M059J (cell line): ENCODE data around the gene FAM120B. TPM values are rescaled to one million over a fixed set of nuclear protein-coding genes. Genes with fewer than 3 reads are reported as not detected.

ENCODE experiments used
- DNase-seq: peaks from one replicate; pipeline ENCODE4 v3.0.0-alpha.2; 2012; ENCODE audit warnings: low read depth
- total RNA-seq: library from RNA; depleted of rRNA; stranded (reverse); fragments of >200 nt; shearing (Covaris generic); gene quantifications from 2 replicates; pipeline ENCODE4 v1.2.3, GENCODE V29; 2014

Gene FAM120B
- total RNA-seq, 1 experiment from 2014 or later = 16.1 TPM

DNA sequence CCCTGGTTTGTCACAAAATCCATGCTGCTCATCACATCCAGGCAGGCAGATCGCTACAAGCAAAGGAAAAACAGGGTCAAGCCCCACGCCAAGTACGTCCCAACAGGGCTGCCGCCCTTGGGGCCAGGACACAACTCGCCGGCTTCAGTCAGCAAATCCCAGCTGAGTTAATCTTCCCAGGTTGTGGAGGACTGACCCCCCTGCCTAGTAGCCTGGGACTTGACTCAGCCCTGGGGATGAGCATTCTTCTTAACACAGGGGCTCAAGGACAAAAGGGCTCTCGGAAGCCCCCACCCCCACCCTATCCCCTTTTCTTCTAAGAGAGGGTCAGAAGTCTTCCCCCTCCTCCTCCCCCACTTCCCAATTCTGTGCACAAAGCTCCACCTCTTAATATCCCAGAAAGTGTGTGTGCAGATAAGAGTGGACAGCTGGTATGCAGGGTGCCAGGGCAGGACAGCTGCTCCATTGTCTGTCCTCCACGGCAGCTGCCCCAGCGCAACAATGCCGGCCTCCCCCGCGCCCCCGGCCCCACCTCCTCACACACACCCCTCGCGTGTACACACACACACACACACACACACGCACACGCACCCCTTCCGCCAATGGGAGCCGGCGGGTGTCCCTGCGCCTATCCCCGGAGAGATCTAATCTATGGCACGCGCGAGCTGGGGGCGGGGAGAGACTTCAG, 20.2 kb upstream of the FAM120B start:
- no peak for DNase-seq

DNA sequence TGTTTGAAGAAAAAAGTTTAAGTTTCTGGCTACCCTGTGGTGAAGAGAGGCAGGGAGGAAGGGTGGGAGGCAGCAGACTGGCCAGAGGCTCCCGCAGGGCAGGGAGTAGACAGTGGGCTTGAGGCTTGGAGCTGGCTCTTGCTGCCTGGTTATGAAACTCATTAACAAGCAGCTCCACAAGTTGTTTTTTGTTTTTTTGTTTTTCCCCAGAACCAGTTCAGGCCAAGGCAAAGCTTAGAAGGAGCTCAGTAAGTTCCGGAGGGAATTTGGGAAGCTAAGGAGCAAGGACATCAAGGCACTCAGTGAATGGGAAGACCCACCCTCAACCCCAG, 19.7 kb upstream of the FAM120B start:
- no peak for DNase-seq

DNA sequence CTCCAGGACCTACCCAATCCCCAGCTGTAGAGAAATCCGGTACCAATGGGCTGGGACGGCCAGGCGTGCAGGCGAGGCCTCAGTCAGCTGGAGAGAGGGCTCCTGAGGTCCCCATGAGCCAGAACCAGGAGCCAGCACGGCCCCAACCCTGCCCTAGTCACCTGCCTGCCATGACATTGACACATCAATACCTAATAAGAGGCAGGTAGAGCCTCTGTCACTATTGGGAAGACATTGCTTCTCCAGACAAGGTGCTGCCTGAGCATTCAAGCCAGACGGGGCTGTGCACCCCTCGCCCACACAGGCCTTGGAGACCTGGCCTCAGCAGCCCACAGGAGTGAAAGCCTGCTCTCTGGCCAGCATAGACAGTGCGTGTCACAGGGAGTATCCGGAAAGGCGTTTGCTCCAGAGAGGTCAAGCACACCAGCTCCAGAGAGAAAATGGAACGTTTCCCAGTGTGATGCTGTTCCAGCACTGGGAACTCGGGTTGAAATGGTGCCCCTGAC, 19.1 kb upstream of the FAM120B start:
- DNase-seq = no peak

DNA sequence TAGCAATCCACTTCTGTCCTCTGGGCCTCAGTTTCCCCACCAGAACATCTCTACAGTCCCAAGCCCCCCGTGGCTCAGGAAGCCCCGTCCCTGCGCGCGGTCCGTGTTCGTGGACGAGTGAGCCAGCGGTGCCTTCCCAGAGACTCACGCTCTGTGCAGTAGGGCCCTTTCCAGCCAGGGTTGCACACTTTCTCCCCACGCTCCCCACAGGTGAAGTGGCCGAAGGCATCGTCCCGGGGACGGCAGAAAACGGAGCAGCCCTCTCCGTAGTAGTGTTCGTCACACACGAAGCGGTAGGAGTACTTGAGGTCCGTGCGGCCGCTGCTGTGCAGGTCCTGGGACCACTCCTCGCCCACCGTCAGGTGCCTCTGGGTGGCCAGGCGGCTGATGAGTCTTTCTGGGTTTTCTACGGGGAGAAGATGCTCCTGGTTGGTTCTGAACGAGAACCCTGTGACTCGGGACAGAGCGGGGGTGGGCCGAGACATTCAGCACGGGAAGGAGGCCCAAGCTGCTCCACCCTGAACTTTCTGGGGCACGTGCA, 18.4 kb upstream of the FAM120B start:
- DNase-seq = no peak

DNA sequence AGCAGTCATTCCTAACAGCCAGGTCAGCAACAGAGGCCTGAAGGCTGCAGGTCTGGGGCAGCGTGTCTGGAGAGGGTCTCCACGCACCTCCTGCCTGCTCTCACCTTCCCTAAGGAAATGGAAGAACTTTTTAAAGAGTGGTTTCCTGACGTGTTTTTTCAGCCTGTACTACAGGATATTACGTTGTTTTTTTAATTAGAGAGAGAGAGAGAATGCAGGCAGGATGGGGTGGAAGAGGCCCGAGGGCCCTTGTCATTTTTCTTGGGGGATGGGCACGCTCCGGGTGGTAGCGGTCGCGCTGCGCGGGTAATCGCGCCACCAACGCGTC, 17.7 kb upstream of the FAM120B start:
- DNase-seq = no peak

DNA sequence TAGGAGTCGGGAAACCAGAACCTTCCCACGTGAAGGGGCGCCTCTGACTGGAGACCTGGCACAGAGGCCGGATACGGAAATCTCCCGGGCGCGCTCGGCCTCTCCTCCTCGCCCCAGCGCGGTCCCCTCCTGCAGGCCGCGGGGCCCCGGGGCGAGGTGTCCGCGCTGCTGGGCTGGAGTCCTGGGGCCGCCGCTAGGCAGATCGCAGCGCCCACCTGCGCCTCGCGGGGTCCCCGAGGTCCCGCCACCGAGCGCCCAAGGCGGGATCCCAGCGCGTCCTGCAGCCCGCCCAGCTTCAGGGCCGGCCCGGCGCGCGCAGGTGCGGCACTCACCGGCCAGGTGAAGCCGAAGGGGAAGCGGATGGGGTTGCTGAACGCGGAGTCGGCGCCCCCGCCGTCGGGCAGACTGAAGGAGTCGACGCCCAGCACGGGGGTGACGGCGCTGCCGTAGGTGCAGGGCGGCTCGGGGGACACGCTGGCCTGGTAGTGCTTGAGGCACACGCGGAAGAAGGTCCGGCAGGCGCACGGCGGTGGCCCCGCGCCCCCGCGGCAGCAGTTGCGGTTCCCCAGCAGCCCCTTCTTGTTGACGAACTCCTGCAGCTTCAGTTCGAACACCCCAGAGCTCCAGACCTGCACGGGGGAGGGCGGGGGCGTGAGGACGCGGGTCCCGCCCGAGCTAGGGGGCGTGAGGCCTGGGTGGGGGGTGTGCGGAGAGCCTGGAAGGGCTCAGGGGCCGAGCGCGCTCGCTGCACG, 17.2 kb upstream of the FAM120B start:
- no peak for DNase-seq

DNA sequence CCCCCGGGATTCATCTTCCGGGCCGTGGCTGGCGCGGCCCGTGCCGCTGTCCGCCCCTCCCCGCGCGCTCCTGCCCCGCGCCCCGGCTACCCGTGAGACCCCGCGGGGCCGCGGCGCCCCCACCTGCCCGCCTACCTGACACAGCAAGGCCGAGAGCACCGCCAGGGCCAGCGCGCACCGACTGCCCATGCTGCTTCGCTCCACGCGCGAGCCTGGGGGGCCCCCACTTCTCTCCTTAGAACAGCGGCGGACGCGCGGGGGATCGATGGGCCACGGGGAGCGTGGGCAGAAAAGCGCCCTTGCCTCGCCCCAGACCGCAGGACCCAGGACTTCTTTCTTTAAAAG, 16.6 kb upstream of the FAM120B start:
- no peak for DNase-seq

DNA sequence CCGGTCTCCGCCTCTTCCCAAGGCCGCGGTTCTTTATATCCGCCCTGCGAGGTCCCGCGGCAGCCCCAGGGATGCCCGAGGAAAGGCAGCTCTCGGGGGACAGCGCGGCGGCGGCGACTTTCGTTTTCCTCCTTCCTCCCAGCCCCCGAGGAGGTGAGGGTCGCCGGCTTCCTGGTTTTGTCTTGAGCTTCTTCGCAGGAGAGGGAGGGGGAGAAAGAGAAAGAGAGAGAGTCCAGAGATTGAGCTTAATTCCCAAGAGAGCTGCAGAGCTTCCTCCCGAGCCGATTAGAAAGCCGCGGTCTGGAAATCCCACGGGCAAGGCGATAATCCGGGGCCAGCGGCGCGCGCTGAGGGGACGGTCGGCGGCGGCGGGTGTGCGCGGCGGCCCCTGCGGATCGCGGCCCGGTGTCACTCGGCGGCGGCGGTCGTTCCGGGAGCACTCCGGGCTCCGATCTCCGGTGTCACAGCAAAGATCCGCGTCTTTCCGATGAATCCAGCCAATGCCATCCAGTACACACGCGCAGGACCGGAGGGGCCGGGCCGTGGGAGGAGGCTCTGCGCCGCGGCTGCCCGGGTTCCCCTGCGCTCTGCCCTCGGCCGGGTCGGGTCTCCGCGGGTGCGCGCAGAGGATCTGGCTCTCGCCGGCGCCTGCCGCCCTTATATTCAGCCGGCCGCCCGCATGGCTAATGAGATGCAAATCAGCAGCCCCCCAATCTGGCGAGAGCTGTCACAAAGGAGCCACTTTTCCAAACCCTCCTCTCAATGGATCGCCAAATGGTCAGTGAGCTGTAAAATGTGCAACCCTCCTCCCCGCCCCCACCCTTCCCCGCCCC, 16.0 kb upstream of the FAM120B start, which contains the start of gene DLL1:
DLL1 (minus strand) TSS at position 783 of the 833 bp plus-strand sequence. CDS start 939 bp downstream, outside the sequence.
- DNase-seq = peak; percentile 38

DNA sequence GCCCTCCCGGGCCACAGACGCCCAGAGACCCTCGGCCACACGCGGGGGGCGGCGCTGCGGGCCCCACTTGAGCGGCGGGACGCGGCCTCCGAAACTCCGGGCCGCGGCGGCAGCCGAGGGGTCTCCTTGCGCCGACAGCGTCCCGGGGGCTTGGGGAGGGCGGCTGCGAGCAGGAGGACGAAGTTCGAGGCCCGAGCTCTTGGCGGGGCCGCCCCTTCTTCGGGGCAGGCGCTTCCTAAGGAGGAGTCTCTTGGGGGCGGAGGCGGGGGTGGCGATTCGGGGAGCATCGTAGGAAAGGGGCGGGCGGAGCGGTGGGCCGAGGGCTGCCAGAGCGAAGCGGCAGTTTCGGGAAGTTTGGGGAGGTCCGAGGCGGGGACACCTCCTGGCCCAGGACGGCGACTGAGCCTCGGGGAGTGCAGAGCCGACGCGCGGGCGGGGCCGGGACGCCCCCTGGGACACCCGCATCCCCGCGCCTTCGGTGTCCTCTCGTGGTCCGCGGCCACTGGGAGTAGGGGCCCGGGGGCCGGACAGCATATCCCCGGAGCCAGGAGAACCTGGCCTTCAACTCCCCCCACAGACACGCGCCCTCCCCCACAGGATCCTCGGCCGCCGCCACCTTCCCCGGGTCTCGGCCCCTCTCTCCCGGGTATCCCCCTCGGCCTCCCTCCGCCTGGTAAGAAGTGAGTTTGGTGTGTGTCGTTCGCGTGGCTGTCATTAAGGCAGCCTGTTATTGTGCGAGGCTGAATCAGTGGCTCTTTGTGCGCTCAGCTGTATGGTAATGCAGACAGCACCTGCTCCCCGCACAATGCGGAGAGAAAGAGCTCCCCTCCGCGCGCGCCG, 15.1 kb upstream of the FAM120B start:
- DNase-seq = peak; percentile 42

DNA sequence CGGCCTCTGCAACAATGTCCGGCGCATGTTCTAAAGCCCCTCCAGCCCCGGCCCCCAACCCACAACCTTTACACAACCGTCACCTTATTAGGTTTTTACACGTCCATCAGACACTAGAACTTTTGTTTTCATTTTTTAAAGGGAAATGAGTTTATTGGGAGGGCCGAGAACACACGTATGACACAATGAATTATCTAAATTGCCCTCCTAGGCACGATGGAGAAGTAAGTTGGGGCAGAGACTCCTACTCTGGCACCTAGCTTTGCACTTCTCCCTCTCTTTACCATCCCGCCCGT, 14.5 kb upstream of the FAM120B start:
- DNase-seq = no peak

DNA sequence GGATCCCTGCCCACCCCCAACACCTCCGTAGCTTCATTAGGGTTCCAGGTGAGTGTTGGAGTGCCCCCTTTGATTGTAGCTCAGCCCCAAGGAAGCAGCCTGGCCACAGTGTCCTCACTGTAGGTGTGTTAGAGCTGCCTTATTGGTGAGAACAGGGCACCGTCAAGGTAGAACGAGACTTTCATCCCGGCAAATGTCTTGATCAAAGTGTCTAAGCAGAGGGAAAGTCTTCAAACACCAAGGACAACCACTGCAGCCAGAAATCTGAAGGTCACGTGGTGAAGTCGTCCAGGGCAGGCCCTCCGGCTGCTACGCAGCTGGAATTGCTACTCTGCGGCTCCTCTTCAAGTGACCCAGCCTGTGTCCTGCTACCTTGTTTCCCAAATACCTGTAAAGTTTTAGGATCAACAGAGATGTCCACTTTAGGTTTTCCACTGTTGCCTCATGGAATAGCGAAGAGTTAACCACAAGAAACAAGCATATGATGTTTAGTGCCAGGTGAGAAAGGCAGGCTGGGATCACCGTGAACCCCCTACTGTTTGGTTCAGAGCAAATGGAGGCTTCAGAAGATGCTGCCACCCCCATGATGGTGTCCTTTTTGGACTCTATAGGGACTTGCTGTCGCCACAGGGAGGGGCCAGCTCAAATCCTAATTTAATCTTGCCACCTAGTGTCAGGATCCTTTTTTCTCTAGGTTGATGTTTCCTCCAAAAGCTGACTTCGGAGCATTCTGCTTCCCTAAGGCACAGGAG, 14.0 kb upstream of the FAM120B start:
- peak; percentile 39 for DNase-seq

DNA sequence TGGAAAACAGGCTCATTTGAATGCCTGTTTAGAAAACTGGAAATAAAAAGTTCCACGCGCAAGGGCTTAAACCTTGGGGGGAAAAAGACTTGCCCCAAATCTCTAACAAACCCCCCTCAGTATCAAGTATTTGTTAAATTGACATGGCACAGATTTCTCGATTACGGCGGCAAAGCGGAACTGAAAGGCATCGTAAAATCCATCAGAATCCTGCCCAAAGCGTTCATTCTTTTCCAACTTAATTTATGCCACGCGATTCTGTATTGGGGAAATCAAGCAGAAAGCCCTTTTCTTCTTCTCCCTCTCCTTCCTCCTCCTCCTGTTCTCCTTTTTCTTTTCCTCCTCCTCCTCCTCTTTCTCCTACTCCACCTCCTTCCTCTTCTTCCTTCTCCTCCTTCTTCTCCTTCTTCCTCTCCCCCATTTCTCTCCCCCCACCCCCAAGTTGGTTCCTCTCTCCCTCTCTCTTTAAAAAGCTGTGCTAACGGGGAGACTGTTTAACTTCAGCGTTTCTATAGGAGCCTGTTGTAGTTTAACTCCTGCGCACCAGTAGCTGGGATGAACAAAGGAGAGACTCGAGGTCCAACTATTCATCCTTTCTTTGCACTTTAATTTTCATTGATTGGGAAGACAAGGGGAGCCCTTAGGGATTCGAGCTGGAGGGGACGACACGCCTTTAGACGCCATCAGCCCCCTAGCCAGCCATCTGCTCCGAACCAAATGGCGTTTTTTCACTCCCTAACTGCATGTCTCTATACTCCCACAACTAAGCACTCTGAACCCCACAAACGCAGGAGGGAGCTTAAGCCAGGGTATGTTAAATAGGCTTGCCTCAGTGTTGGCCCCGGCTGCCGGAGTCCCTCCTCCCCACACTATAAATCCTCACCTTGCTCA, 13.0 kb upstream of the FAM120B start:
- no peak for DNase-seq

DNA sequence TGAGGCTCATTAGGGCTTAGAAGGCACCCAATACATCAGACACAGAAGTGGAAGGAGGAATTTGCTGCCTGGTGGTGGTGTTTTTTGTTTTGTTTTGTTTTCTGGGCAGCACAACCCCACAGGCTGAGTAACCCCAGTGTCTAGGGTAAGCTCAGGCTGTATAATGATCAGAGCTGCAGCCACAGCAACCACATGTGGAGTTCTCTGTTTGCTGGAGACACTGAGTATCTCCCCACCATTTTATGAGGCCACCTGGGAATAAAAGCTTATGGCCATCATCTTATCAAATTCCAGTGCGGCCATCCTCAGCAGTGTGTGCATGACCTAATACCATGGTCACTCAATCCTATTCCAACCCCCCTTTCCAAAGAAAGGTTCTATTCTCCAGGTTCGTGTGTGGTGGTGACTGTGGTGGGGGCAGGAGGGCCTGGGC, 12.2 kb upstream of the FAM120B start:
- no peak for DNase-seq

DNA sequence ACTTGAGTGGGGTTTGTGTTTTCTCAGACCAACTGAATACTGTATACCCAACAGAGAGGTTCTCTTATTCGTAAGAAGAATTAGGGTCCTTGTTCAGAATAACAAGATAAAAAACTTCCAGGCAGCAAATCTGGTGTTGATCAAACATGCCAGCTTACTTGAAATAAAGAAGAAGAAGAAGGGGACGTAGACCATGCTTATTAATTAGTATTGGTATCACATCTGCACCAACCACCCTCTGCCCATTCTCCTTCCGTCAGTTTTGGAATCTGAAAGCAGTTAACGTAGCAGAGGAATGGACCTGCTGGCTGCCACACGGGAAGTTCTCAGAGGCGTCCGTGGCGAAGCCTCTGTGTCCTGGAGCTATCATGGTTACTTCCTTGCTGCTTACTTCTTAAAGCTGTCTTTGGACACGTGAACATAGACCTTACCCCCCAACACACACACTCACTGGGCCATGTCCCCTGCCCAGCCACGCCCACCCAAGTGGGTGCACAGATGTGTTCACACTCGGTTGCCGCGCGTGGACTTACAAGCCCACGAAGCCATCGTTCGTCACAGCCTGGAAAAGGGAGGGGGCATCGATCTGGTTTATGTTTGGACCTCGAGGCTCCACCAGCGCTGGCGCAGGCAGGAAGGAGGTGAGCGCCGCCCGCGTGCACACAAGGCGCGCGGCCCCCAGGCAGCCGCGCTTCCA, 11.6 kb upstream of the FAM120B start:
- no peak for DNase-seq

DNA sequence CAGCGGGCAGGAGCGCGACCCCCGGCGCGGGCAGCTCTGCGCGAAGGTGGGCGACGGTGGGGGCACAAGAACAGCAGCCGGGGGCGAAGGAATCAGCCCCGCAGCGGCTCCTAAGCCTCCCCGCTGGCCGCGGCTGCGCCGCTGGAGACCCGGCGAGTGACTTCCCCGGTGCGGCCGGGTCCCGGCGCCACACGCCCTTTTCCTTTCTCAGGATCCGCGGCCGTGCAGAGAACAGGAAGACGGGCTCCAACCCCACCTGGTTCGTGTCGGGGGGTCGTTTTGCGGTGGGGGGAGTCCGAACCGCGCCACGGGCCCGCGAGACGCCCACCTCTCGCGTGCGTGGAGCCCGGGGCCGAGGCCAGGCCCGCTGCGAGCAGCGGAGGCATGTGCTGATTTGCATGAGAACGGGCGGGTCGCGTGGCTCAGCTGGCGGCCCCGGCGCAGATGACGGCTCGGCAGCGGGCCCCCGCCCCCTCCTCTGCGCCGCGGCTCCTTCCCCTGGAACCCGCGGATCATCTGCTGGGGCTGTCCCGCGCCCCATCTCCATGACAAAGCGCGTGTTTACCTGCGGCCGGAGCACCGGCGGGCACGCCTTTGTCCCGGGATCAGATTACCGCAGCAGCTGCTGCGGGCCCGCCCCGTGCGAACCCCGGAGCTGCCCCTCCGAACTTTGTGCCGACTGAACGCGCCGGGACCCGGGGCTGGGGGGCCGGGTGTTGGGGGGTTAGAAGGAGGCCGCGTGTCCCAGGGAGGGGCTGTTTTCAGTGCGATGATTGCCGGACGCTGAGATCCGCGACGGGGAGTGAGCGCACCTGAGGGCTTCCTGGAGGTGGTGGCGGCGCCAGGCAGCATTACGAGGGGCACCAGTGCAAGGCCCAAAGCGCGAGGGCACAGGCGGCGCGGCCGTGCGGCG, 10.8 kb upstream of the FAM120B start:
- DNase-seq = peak; percentile 14

DNA sequence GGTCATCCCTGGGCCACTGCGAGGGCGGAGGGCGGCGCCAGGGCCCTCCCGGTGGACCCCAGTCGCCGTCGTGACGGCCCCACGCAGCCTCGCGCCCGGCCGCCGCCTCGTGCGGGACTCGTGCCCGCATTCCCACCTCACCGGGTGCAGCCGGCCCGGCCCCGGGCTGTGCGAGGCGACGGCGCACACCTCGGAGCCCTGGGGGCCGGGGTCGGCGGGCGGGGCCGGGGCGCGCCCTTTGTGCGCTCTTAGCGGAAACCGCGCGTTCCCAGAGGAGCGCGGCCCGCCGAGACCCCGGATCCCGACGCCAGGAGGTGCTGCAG, 10.2 kb upstream of the FAM120B start:
- no peak for DNase-seq

DNA sequence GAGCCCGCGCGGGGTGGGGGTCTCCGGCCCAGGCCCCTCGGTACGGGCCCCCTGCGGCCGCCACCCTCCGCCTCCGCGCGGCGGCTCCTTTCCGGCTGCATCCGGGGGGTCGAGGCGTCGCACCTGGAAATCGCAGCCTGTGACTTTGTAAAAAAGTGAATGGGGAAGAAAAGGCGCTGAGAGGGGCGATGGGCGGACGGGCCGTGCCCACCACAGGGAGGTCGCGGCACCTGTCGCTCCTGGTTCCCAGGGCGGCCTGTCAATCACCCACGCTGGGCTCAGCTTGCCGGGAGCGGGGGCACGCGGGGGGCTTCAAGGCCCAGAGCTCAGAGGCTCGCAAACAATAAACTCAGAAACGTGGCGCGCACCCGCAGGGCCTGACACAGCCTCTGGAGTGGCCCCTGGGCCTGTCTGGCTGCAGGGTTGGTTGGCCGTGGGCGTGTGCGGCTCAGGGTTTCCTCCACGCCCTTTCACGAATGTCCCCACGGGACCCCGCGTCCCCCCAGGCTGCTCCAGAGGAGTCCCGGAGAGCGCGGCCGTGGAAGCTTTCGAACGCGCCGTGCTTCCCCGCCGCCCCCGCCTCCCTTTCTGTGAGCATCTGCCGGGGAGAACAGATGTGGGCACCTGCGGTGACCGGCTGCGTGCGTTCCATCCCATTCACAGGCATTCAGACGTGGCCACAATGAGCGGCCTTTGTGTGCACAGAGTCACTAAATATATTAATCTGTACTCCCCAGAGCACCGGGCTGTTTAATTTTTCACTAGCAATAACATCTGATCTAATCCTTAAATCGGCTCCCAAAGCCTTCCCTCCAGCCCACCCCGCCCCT, 9.6 kb upstream of the FAM120B start:
- no peak for DNase-seq
